Esophagus squamous epithelium (tissue), 5 donors: ENCODE measurements around the gene MPLKIP. TPM values are rescaled to one million over a fixed set of nuclear protein-coding genes. Genes with fewer than 3 reads are reported as not detected.

Experiments
- DNase-seq: peaks from one replicate; lab custom pipeline; 2025; lab: John Stamatoyannopoulos, UW
- H3K27ac ChIP-seq, 4 donors: fragments of 200-600 bp; sonication (generic); one replicate each; pipeline ENCODE4 v1.5.1; 2016 to 2019; ENCODE audit warnings: mild to moderate bottlenecking in 1 of 4
- H3K27me3 ChIP-seq, 4 donors: fragments of 200-600 bp; sonication (generic); 1 replicate in 3 of 4; 2 replicates in 1 of 4; pipeline versions ENCODE4 v1.5.1 to v1.6.0; 2017 to 2021; ENCODE audit warnings: antibody characterized with exemption in 1 of 4
- H3K36me3 ChIP-seq, 3 donors: fragments of 200-600 bp; sonication (generic); one replicate each; pipeline ENCODE4 v1.5.1; 2016 to 2019
- H3K4me1 ChIP-seq, 3 donors: fragments of 200-600 bp; sonication (generic); one replicate each; pipeline ENCODE4 v1.5.1; 2017 to 2019
- H3K4me3 ChIP-seq, 4 donors: fragments of 200-600 bp; sonication (generic); 1 replicate in 3 of 4; 2 replicates in 1 of 4; pipeline ENCODE4 v1.5.1; 2016 to 2019; ENCODE audit warnings: mild to moderate bottlenecking in 2 of 4, moderate library complexity in 1 of 4
- H3K9me3 ChIP-seq, 3 donors: fragments of 200-600 bp; sonication (generic); one replicate each; pipeline ENCODE4 v1.5.1; 2016 to 2019
- CTCF ChIP-seq, 6 experiments: fragments of 450-650 bp in 4 of 6; fragments of 200-600 bp in 2 of 6; sonication (generic) in 2 of 6; IDR thresholded peaks; one replicate each; pipeline ENCODE4 v1.5.1; 2016 to 2019; ENCODE audit warnings: antibody characterized with exemption in 6 of 6, mild to moderate bottlenecking in 4 of 6, moderate library complexity in 4 of 6
- POLR2A ChIP-seq, 4 donors: fragments of 450-650 bp; IDR thresholded peaks; one replicate each; pipeline ENCODE4 v1.6.1; 2017; ENCODE audit warnings: antibody characterized with exemption in 4 of 4, mild to moderate bottlenecking in 4 of 4, moderate library complexity in 3 of 4
- WGBS, 2 donors: methylation state at CpG; one replicate each; pipeline ENCODE4 v1.1.5; 2018; 5-methylcytosine and 5-hydroxymethylcytosine counted together
- intact Hi-C: fragments of 100-400 bp; cut with DNase I; formaldehyde crosslinking; loops from one replicate; pipeline ENCODE4 v1.15.0; 2022
- small RNA-seq, 4 donors: library from RNA; depleted of rRNA; stranded (forward); fragments of <200 nt; gene quantifications; one replicate each; pipeline ENCODE3, GENCODE V24; 2016
- total RNA-seq, 4 donors: library from RNA; depleted of rRNA; stranded (reverse); fragments of >200 nt; gene quantifications; one replicate each; pipeline ENCODE4 v1.1.0, GENCODE V29; 2016
- donor health status: DM: yes; HTN: yes; CAD: no.

MPLKIP gene
- total RNA-seq, 4 donors from 2014 or later: 29.8 to 43.9 (median 38.4) TPM

- intact Hi-C loops: no loop called here
- peaks cover 9 to 64% (median 19%) of the 10 kb centered on the region in 3 donors for H3K36me3 ChIP-seq
- no peak overlapping the region for H3K4me3 ChIP-seq
- no peak overlapping the region for H3K27ac ChIP-seq
- WGBS, 2 donors: 77 to 86% methylated on average over 1 of the region's 1 CpG
- no peaks in the 10 kb centered on the region for H3K9me3 ChIP-seq
- no peak for TF ChIP-seq CTCF (IDR thresholded peaks at IDR 0.05)
- TF ChIP-seq POLR2A (IDR thresholded peaks at IDR 0.05): no peak
- H3K4me1 ChIP-seq: peaks cover 0 to 4% (median 0%) of the 10 kb centered on the region in 3 donors
- H3K27me3 ChIP-seq: no peaks in the 10 kb centered on the region
- DNase-seq: no peak
Observed at GRCh38 chr7:40095230-40095629, 39.2 kb downstream of the MPLKIP start.

- DNase-seq: no peak
- no peak overlapping the region for H3K4me3 ChIP-seq
- H3K36me3 ChIP-seq: peaks cover 11 to 79% (median 19%) of the 10 kb centered on the region in 3 donors
- 91 to 97% methylated on average over 8 of the region's 8 CpGs for WGBS, 2 donors
- H3K4me1 ChIP-seq: peaks cover 0 to 4% (median 0%) of the 10 kb centered on the region in 3 donors
- no peaks in the 10 kb centered on the region for H3K27me3 ChIP-seq
- no peak for TF ChIP-seq CTCF (IDR thresholded peaks at IDR 0.05)
- TF ChIP-seq POLR2A (IDR thresholded peaks at IDR 0.05): no peak
- intact Hi-C loops: no loop called here
- H3K27ac ChIP-seq: no peak overlapping the region
- no peaks in the 10 kb centered on the region for H3K9me3 ChIP-seq
Observed at GRCh38 chr7:40093631-40094350, 40.6 kb downstream of the MPLKIP start.

GRCh38 chr7:40092182-40092581, 42.2 kb downstream of the MPLKIP start:
- Histone ChIP-seq H3K9me3 (no peaks in the 10 kb centered on the region), H3K4me1 (peaks cover 0 to under 1% (median 0%) of the 10 kb centered on the region in 3 donors), H3K4me3 (no peak overlapping the region), H3K36me3 (peaks cover 19 to 94% (median 20%) of the 10 kb centered on the region in 3 donors), H3K27ac (no peak overlapping the region), H3K27me3 (no peaks in the 10 kb centered on the region)
- no peak for DNase-seq
- intact Hi-C loops: no loop called here
- 79 to 89% methylated on average over 2 of the region's 2 CpGs for WGBS, 2 donors
- TF ChIP-seq CTCF (IDR thresholded peaks at IDR 0.05) (no peak), POLR2A (IDR thresholded peaks at IDR 0.05) (no peak)

GRCh38 chr7:40077849-40078248, 56.6 kb downstream of the MPLKIP start:
- no peaks in the 10 kb centered on the region for H3K4me1 ChIP-seq
- TF ChIP-seq POLR2A (IDR thresholded peaks at IDR 0.05) (no peak), CTCF (IDR thresholded peaks at IDR 0.05) (no peak)
- intact Hi-C loops: no loop called here
- H3K9me3 ChIP-seq: no peaks in the 10 kb centered on the region
- peaks cover 0 to 60% (median 0%) of the 10 kb centered on the region in 3 donors for H3K36me3 ChIP-seq
- no peak overlapping the region for H3K27ac ChIP-seq
- 65 to 73% methylated on average over 3 of the region's 3 CpGs for WGBS, 2 donors
- no peak for DNase-seq
- no peaks in the 10 kb centered on the region for H3K27me3 ChIP-seq
- H3K4me3 ChIP-seq: no peak overlapping the region

Small RNA genes within 50 kb of the gene (small RNA-seq; reads per million reads assigned to genes)
- gene AC006023.1: 0 reads per million in 4 donors
- gene AC006023.2: 0 reads per million in 4 donors

Other genes with a start within 250 kb of the MPLKIP start
- 10 to 100 TPM; 46.0 to 99.8 (median 66.0) TPM for gene CDK13, start 184.4 kb downstream of the MPLKIP start, total RNA-seq
- gene SUGCT, start 383 bp upstream of the MPLKIP start, total RNA-seq: 1 to 10 TPM in 3 of 4 donors, under 1 TPM in 1; 0.83 to 7.1 (median 3.2) TPM